Body of pancreas (tissue), 4 donors: ENCODE results near the gene NDUFAF4.
"Not testable (repeated sequence)": the region's sequence is repeated elsewhere in the genome, so short reads cannot be mapped to it uniquely, and the experiment has no call there.

Experiments
- CTCF ChIP-seq, 7 experiments: fragments of 450-650 bp in 4 of 7; fragments of 200-600 bp in 3 of 7; sonication (generic) in 3 of 7; IDR thresholded peaks; one replicate each; pipeline ENCODE4 v1.5.1; 2016 to 2019; ENCODE audit warnings: antibody characterized with exemption in 7 of 7
- POLR2A ChIP-seq, 3 donors: fragments of 450-650 bp; IDR thresholded peaks; one replicate each; pipeline ENCODE4 v1.6.1; 2016; ENCODE audit warnings: antibody characterized with exemption in 3 of 3, mild to moderate bottlenecking in 2 of 3

DNA sequence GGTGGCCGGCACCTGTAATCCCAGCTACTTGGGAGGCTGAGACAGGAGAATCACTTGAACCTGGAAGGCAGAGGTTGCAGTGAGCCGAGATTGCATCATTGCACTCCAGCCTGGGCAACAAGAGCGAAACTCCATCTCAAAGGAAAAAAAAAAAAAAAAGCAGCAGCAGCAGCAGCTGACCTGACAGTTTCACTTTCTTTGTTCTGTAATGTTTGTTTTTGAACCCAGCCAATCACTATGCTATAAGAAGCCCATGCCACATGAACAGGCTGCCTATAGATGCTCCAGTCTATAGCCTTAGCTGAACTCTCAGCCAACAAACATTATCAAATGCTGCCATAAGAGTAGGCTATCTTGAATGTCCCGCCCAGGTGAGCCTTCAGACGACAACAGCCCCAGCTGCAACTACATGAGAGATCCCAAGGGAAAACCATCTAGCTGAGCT, 12.5 kb downstream of the NDUFAF4 start:
- not testable (repeated sequence) for TF ChIP-seq CTCF, POLR2A (IDR thresholded peaks at IDR 0.05)
